Germinal center (tissue), 1 donor: ENCODE data around the gene SET.

ENCODE experiments used
- DNase-seq: peaks from one replicate; pipeline ENCODE4 v3.0.0; 2012; ENCODE audit warnings: mixed read lengths, low spot score

SET gene

GRCh38 chr9:128713411-128713780 is 24.4 kb downstream of the SET start:
- no peak for DNase-seq

DNA sequence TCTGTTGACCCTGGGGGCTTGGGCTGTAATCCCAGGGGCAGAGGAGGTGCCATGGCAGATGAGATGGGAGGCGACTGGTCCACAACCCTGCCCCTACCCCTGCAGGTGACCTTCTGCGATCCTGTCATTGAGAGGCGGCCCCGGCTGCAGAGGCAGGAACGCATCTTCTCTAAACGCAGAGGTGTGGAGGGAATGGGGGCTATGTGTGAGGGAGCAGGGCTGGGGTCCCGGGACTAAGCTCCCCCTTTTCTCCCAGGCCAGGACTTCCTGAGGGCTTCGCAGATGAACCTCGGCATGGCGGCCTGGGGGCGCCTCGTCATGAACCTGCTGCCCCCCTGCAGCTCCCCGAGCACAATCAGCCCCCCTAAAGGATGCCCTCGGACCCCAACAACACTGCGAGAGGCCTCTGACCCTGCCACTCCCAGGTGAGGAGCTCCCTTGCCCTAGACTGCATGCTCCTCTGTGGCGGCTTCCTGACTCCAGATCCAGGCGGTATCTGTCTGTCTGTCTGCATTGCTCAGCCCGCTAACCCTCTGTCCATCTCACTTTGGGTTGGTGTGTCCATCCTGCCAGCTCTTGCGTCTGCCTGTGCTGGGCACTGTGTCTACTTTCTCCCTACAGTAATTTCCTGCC is 25.0 kb downstream of the SET start:
- no peak for DNase-seq

DNA sequence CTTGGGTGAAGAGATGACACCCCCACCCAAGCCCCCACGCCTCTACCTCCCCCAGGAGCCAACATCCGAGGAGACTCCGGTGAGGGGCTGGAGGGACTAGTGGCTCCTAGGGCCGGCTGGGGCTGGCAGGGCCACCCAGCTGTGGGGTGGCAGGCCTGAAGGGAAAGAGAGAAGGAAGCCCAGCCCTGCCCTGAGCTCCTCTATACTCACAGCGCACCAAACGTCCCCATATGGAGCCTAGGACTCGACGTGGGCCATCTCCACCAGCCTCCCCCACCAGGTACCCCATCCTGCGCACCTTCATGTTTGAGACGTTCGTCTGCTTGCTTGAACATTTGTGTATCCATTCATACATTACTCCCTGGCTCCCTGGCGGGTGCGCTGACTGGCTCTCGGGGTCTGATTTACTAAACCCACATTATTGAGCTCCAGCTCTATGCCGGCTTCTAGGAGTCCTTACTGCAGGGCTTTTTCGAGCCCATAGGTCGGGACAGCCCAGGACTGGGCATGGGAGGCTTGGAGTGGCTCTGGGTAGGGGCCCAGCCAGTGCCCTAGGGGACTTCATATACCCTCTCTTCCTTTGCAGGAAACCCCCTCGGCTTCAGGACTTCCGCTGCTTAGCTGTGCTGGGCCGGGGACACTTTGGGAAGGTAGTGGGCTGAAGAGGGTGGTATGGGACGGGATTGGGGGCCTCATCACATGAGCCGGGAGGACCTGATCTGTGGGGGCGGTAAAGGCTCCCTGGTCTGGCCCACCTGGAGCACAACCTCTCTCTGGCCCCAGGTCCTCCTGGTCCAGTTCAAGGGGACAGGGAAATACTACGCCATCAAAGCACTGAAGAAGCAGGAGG is 25.8 kb downstream of the SET start:
- no peak for DNase-seq

DNA sequence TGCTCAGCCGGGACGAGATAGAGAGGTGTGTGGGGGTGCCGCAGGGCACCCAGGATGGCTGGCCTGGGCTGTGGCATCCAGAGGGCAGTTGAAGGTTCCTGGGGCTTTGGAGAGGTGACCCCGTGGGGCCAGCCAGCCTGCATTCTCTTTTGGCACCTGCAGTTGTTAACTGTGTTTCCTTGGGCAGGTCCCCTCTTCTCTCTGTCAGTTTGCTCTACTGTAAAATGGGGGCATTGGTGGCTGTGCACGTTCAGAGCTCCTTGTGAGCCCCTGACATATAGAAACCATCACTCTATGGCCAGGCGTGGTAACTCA is 26.4 kb downstream of the SET start:
- no peak for DNase-seq

- DNase-seq = no peak
Measured at GRCh38 chr9:128716581-128717254, 27.7 kb downstream of the SET start.

- DNase-seq = no peak
Measured at GRCh38 chr9:128718047-128718446, 29.0 kb downstream of the SET start.

DNA sequence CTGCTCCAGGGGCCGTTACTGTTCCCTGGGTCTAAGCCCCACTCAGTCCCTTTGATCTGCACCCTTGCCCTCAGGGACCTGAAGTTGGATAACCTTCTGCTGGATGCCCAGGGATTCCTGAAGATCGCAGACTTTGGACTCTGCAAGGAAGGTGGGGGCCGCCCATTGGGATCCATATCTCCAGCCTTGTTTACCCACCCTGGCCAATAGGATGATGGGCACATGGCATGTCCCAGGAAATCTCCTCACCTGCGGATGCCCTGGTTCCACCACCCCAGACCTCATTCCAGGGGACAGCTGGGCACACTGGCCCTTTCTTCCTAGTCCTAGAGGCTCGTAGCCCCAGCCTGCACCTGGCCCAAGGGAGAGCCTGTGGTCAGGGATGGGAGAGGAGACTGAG is 29.5 kb downstream of the SET start:
- DNase-seq = no peak

- DNase-seq = no peak
Measured at GRCh38 chr9:128719919-128720605, 31.0 kb downstream of the SET start.

DNA sequence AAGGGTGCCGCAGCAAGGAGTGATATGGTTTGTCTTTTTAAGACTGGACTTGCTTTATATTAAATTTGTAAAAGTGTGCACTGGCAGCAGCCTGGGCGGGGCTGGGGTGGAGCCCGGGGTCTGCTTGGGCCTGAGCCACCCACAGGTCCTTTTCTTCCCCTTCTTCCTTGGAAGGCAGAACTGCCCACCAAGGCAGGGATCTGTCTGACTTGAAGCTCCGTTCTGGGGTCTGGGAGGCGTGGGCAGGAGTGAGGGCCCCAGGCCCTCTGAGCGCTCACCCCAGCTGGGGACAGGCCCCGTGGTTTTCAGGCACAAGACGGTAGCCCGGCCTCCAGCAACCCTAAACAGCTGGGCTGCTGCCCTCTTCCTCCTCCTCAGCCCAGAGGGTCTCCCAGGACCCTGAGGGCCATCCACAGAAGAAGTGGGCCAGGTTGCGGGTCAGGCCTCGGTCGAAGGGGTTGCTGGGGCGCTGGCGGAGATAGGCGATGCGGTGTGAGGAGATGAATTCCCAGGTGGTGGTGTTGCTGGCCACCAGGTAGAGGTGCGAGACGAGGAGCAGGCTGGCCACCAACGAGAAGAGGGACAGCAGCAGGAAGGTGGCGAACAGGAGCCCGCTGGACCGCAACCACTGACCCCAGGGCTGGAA is 31.9 kb downstream of the SET start:
- no peak for DNase-seq

DNA sequence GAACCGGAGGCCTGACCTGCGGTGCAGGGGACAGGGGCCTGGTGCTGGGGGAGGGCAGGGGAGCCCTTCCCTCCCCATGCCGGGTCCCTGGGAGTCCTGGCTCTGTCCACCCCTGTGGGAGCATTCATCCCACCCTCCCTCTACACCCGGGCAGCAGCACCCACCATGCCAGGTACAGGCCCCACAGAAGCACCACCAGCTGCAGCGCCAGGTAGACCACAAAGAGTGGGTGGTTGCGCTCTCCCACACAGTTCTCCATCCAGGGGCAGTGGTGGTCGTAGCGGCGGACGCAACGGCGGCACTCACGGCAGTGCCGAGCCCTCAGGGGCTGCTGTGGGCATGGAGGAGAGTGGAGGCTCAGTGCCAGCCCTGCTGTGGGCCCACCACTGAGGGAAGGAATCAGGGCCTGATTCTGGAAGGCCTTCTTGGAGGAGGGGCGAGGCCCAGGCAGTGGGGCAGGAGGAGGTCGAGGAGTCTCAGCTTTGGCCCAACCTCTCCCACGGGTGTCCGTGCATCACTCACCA is 32.5 kb downstream of the SET start:
- no peak for DNase-seq

DNA sequence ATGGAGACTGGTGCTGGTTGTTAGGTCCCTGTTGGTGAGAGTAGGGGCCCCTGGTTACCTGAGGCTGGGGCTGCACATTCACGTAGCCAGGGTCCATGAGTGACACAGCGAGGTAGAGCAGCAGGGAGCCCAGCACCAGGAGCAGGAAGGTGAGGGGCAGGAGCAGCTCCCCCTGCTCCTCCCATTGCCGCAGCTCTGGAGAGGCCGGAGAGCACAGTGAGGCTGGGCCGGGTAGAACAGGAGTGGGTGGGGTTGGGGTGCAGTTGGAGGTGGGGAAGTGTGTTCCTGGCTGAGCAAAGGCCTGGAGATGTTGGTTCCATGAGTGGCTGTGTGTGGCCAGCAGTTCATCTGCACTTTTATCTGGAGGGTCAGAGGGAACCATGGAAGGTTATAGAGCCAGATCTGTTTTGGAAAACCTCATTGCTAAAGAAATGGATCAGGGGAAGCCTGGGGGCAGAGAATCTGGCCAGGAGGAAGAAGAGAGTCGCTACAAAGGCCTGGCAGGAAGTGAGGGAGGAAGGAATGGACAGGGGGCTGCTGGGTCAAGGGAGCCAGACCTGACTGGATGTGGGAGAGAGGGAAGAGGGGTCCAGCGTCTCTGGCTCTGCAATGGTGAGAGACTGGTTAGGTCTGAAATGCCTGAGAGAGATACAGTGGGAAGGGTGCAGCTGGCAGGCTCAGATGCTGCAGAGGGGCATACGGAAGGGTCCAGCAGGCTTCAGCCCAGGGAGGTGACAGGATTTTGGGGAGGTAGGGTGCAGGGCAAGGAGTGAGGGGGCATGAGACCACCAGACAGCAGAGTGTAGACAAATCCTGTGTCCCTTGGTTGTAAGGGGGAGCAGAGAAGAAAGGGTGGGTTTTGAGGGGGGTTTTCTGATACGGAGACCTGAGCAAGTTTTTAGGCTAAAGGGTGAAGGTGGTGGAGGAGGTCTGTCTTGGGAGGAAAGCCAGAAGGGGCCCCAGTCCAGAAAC is 33.6 kb downstream of the SET start:
- DNase-seq = no peak

DNA sequence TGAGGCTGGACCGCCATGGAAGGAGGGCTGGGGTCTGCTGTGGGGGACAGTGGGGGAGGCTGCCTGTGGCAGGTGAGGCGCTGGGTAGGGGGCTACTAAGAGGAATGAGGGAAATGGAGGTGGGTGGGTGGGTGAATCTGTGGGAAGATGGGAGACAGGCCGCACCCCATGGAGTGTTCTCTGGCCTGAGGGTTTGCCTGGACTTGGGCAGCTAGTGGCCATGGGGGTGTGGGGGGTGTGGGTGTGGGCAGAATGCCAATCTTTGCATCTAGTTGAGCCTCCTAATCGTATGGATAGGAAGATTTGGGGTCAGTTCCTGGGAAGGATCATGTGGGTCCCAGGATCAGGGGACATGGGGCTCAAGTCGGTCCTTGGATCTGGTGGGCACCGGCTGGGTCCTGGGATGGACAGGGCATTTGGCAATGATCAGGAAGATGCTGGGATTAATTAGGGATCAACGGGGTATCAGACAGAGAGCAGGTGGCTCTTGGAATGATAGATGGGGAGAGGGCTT is 34.4 kb downstream of the SET start:
- DNase-seq = no peak

- DNase-seq = peak; percentile 100
Measured at GRCh38 chr9:128723866-128724743, 35.1 kb downstream of the SET start, which contains the start of gene ZDHHC12. ZDHHC12 (minus strand) TSS chr9:128724127; CDS start chr9:128724093, 34 bp downstream.

DNA sequence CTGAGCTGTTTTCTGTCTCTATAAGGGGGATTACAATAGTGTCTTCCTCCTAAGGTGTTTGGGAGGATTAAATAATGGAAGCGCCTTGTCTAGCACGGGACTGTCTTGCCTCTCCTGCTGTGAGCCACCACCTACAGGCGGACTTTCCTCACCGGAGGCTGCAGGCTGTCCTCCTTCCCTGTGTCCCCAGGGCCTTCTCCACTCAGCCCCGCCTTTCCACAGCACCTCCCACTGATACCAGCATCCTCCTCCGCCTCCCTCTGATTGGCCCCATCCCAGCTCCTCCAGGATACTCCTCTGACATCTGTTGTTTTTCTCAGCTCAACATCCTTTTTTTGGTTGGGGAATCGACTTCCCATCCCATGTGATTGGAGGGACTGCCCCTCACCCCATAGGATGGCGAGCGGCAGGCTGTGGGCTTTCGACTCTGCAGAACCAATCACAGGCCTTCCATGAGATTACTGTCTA is 35.8 kb downstream of the SET start:
- DNase-seq = peak; percentile 53

DNA sequence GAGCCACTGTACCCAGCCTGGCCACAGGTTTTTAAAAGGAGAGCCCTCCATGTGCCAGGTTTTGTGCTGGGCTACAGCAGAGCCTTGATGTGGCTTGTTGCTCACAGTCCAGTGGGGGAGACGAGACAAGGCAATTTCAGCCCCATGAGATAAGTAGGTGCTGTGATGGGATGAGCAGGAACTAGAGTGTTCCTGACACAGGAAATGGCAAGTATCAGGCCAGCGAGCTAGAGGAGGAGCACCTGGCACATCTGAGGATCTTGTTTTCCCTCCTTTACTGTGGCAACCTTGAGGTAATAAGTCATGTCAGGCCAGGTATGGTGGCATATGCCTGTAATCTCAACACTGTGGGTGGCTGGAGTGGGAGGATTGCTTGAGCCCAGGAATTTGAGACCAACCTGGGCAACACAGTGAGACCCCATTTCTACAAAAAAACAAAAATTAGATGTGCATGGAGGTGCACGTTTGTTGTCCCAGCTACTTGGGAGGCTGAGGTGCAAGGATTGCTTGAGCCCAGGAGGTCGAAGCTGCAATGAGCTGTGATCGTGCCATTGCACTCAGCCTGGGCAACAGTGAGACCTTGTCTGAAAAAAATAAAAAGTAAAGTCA is 38.7 kb downstream of the SET start:
- DNase-seq = no peak

- DNase-seq = no peak
Measured at GRCh38 chr9:128728298-128728697, 39.3 kb downstream of the SET start.

DNA sequence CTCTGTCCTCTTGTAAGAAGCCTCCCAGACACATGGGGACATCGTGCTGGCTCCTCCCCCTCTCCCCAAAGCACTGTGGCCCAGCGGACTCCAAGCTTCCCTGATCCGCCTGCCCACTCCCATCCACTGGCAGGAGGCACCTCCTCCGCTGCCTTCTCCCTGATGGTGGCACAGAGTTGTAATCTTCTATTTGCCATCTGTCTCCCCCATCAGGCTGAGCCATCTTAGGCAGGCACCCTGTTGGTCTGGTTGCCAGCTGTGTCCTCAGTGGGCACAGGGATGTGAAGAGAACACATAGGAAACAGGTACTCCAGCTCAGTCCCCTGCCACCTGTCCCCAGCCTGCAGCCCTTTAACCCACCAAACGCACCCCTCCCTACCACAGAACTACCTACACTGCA is 40.3 kb downstream of the SET start:
- DNase-seq = no peak

- no peak for DNase-seq
Measured at GRCh38 chr9:128729766-128730517, 40.9 kb downstream of the SET start.
